Stimulated activated CD8-positive, alpha-beta memory T cell treated with anti-CD3 and anti-CD28 coated beads, Interleukin-15, amount 100 ng/mL, for 4 hours (primary cell): ENCODE measurements around the gene ATP8B4.

Experiments used
- DNase-seq, 2 donors: peaks; one replicate each; pipeline ENCODE4 v3.0.0-alpha.2; 2020; ENCODE audit warnings: low read depth in 2 of 2

ATP8B4 gene

DNA sequence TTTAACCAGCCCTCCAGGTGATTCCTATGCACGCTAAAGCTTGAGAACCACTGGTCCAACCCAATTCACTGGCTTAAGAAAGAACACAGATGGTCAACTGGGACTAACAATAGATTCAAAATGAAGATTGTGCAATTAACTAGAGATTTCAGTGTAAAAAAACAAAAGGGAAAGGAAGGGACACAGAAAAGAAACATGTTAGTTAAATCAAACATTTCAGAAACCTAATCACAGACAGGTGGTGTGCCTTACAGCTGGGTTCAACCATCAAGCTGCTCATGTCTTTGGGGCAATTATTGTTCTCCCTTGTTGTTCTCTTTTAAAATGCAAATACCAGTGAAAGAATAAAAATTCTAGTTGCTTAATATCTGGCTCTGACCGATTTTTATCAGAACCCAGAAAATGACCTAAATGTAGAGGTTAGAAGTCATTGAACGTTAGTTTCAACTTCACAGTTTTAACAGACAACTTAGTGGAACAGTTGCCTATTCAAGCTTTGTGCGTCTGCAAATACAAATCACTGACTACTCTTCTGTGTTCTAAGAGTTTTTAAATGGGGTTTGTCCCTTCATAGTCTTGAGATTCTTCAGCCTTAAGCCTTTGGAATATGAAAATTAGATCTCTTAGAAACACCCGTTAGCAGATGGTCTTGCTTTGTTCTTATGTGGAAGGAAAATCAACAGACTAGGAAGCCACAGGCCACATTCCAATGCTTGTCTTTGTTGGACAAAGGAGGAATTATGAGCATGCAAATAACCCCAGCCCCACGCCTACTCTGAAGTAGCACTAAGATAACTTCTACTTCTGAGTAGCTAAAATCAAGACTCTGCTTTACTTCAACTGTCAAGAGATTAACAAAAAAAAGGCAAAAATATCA, 223.4 kb downstream of the ATP8B4 start:
- no peak for DNase-seq

DNA sequence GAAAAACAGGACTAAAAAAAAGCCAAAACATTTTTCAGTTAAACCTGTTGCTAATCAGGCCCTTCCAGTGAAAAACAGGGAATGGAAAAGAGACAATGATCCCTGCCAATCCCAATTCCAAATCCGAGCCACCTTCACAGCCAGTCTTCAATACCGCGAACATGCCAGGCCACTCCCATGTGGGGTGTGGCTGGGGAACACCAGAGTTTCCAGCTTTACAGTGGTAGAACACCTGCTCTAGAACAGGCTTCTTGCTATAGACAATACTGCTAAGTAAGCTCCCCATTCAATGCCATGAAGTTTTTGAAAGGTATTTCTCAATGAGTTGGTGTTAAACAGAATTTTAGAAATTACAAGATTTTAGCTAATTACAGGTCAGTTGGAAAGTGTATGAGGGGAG, 228.3 kb downstream of the ATP8B4 start:
- DNase-seq, result no peak

- DNase-seq, result no peak
These were observed 229.5 kb downstream of the ATP8B4 start for GRCh38 chr15:49889536-49889935.

- no peak for DNase-seq
These were observed 230.3 kb downstream of the ATP8B4 start for GRCh38 chr15:49888734-49889133.

DNA sequence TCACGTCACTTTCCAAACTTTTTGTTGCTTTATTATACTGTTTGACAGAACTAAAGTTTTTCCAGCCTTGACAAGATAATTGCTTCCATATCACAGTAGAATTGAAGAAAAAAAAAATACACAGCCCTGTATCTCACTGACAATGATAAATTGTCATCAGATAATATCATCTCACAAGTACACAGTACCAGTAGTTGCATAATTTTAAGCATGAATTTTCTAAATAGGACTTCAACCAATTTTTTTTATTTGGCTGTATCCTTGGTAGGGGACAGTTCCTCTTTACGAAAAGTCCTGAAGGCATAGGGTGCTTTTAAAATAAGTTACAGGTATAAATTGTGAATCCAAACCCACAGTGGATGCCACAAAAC, 230.7 kb downstream of the ATP8B4 start:
- DNase-seq, result no peak

DNA sequence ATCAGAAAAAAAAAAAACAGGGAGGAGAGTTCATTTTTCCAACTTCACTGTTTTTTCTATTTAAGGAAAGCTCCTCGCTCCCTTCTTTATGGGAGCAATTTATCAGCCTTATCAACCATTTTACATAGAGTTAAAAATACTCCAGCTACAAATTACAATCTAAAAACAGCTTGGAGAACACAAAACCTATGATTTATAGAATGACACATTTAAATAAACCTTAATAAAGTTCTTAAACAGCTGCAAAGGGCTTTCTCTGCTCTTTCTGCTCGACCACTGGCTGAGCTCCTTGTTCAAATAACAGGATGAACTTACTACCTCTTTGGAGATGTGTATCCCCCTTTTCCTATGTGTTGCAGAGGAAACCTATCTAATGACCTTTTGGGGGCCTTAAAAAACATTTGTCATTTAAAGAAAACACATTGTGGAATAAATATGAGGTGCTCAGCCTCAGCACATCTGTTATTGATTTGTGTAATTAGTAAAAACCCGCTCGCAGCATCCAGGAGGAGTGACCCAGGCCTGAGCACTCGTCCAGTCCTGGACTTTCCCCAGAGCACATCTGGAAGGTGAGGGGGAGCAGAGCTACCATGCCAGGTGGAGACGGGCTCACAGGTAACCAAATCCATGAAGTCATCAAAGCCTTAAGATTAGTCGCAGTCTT, 231.2 kb downstream of the ATP8B4 start:
- no peak for DNase-seq

DNA sequence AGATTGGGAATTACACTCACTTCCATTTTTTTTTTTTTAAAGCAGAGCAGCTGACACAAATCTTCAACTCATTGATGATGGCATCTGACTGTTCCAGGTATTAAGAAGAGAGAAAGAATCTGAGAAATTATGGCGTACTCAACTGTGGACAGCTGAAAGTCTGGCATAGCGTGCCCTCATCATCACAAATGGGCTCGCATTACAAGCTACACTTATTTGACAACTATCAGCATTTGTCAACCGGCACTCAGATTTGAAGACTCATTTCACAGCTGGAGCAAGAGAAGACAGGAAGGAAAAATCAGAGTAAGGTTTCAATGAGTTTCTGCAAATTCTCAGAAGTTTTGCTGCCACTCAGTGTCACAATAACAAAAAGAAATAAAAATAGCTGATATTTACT, 235.9 kb downstream of the ATP8B4 start:
- DNase-seq, result no peak

GRCh38 chr15:49881866-49882265, 237.2 kb downstream of the ATP8B4 start:
- DNase-seq, result no peak

- no peak for DNase-seq
These were observed 237.6 kb downstream of the ATP8B4 start for GRCh38 chr15:49881433-49881832.

- DNase-seq, result no peak
These were observed 241.0 kb downstream of the ATP8B4 start for GRCh38 chr15:49877873-49878521.

DNA sequence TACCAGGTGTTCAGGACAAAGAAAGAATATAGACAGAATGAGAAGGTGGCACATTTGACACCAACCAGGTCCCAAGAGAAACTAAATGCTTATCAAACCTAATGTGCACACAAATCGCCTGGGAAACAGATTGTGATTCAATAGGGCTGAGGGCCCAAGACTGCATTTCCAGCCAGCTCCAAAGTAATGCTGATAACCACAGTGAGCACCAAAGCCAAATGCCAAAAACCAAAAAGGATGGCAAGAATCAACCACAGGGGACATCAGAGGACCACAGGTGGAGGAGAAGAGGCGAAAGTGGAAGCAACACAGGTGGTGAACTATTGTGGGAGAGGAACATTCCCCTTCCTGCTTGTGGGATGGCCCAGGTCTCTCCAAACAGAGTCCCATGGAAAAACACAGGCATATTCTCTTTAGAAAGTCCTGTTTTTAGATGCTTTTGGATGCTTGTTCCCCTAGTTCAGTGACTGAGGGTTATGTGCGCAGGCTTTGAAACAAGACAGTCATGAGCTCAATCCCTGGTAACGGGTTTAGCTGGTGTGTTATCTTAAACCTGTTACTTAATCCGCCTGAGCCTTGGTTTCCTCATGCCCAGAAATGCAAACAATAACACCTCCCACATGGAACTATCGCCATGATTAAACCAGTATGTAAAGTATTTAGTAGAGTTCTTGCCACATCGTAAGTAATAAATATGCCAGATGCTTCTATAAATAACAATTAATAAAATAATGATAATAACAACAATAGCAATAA, 241.7 kb downstream of the ATP8B4 start:
- no peak for DNase-seq

DNA sequence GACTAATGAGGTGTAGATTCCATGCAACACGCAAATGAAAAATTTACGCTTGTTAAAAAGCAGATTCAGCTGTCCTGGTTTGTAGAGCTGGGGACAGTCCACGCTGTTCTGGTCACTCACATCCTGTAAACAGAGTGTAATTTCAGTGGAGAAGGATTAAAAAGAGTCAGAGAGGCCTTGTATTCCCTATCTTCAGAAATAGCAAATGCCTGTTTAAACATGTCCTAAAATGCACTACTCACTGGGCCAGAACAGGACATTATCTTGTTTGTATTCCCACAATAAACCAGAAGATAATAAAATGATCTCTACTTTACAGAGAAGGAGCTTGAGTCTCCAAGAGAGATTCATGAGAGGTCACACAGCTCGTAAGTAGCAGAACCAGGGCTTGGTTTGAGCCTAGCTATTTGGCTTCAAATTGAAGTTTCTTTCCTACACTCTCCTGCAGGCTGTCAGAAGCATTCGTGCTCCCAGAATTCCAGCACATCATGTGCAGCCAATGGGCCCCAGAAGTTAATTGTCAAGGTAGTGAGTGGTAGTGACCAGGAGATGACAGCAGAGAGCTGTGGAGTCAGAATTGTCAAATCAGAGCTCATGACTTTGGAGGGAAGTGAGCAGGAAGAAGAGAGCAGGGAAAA, 242.5 kb downstream of the ATP8B4 start:
- no peak for DNase-seq

GRCh38 chr15:49875392-49875791, 243.6 kb downstream of the ATP8B4 start:
- DNase-seq, result no peak

- DNase-seq, result no peak
These were observed 248.6 kb downstream of the ATP8B4 start for GRCh38 chr15:49870472-49870871.

- no peak for DNase-seq
These were observed 250.7 kb downstream of the ATP8B4 start for GRCh38 chr15:49868348-49868747.

- no peak for DNase-seq
These were observed 252.9 kb downstream of the ATP8B4 start for GRCh38 chr15:49865925-49866757.

DNA sequence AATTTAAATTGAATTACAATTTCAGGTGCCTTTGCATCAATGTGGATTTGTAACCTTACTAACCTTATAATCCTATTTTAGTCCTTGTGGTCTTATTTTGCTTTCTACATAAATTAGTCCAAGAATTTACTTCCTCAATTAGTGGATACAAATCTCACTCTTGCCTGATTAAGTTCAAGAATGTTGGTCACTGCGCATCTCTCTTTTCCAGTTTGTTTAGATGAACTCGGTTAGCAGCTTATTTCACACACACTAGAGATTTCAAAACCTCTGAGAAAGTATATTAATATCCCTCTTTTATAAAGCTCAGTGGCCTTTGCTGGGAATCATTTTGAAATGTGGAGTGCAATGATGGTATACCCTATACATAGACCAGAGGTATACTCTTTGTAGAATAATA, 254.8 kb downstream of the ATP8B4 start:
- no peak for DNase-seq

GRCh38 chr15:49863431-49864224, 255.4 kb downstream of the ATP8B4 start:
- DNase-seq, result no peak

- no peak for DNase-seq
These were observed 258.9 kb downstream of the ATP8B4 start for GRCh38 chr15:49860101-49860500.
